NCI-H2227 (cell line): ENCODE results near the gene GRAPL.
"Not testable (repeated sequence)": the region's sequence is repeated elsewhere in the genome, so short reads cannot be mapped to it uniquely, and the experiment has no call there.

Source experiments
- DNase-seq: peaks from one replicate; lab custom pipeline; 2025; ENCODE audit not compliant: unreplicated experiment; lab: John Stamatoyannopoulos, UW

GRAPL gene

GRCh38 chr17:19136138-19136537 is 8.7 kb downstream of the GRAPL start:
- not testable (repeated sequence) for DNase-seq

GRCh38 chr17:19136605-19137004 is 9.2 kb downstream of the GRAPL start:
- not testable (repeated sequence) for DNase-seq

- not testable (repeated sequence) for DNase-seq
Observed at GRCh38 chr17:19137959-19138358, 10.6 kb downstream of the GRAPL start.

GRCh38 chr17:19141366-19142155 is 14.2 kb downstream of the GRAPL start:
- not testable (repeated sequence) for DNase-seq

GRCh38 chr17:19142419-19142818 is 15.0 kb downstream of the GRAPL start:
- DNase-seq: not testable (repeated sequence)

GRCh38 chr17:19143097-19143777 is 15.8 kb downstream of the GRAPL start:
- not testable (repeated sequence) for DNase-seq

- DNase-seq: not testable (repeated sequence)
Observed at GRCh38 chr17:19144373-19144772, 17.0 kb downstream of the GRAPL start.

- DNase-seq: not testable (repeated sequence)
Observed at GRCh38 chr17:19145471-19145870, 18.1 kb downstream of the GRAPL start.

- not testable (repeated sequence) for DNase-seq
Observed at GRCh38 chr17:19150678-19151615, 23.6 kb downstream of the GRAPL start.

- not testable (repeated sequence) for DNase-seq
Observed at GRCh38 chr17:19157628-19158027, 30.2 kb downstream of the GRAPL start.

- not testable (repeated sequence) for DNase-seq
Observed at GRCh38 chr17:19158478-19158877, 31.1 kb downstream of the GRAPL start.

GRCh38 chr17:19158938-19159337 is 31.5 kb downstream of the GRAPL start:
- DNase-seq: not testable (repeated sequence)

- not testable (repeated sequence) for DNase-seq
Observed at GRCh38 chr17:19161308-19162107, 34.1 kb downstream of the GRAPL start.

GRCh38 chr17:19162384-19163216 is 35.2 kb downstream of the GRAPL start:
- not testable (repeated sequence) for DNase-seq

- DNase-seq: not testable (repeated sequence)
Observed at GRCh38 chr17:19174422-19174821, 47.0 kb downstream of the GRAPL start.

GRCh38 chr17:19175410-19175809 is 48.0 kb downstream of the GRAPL start:
- DNase-seq: not testable (repeated sequence)

GRCh38 chr17:19181040-19181875 is 53.9 kb downstream of the GRAPL start:
- not testable (repeated sequence) for DNase-seq
